Measurements from ENCODE around the gene ANO1. TPM values are rescaled to one million over a fixed set of nuclear protein-coding genes. Genes with fewer than 3 reads are reported as not detected.
A peak's percentile ranks its signal among the peaks of the same experiment; 100 is the strongest.

Gene ANO1
- polyA plus RNA-seq, 6 donors from 2014 or later: not detected

- H3K36me3 Mint-ChIP-seq: no peaks in the 10 kb centered on the region
- peaks cover 58 to 86% (median 71%) of the 10 kb centered on the region in 3 donors for H3K27me3 Mint-ChIP-seq
- H3K4me3 Mint-ChIP-seq: no peak overlapping the region
- ATAC-seq (ENCODE audit: low read depth in 2 of 2) (no peak), DNase-seq (no peak)
- H3K9me3 Mint-ChIP-seq: peaks cover 0 to 2% (median 0%) of the 10 kb centered on the region in 7 donors
- H3K4me1 Mint-ChIP-seq: peaks cover 0 to 8% (median 6%) of the 10 kb centered on the region in 3 donors
- H3K27ac Mint-ChIP-seq: no peak overlapping the region
These were observed 9.2 kb upstream of the ANO1 start for GRCh38 chr11:70068950-70069349.

DNA sequence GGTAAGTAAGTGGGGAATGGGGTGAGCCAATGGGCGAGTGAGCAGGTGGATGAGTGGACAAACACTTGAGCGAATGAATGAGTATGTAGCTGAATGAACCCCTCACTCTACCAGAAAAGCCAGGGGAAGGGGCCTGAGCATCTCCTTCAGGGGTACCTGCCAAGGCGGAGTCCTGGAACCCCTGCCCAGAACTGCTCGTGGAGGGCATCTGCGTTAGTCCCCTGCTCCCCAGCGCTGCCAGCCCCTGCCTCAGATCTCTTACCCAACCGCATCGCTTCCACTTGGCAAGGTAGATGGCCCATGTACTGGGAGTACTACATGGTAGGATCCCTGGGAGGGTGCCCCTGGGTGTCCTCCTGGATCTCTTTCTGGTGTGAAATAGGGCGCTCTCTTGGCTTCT lies 7.4 kb upstream of the ANO1 start:
- H3K36me3 Mint-ChIP-seq: no peaks in the 10 kb centered on the region
- DNase-seq: no peak
- H3K9me3 Mint-ChIP-seq: peaks cover 0 to 2% (median 0%) of the 10 kb centered on the region in 7 donors
- H3K4me3 Mint-ChIP-seq: no peak overlapping the region
- ATAC-seq (ENCODE audit: low read depth in 2 of 2): no peak
- H3K27ac Mint-ChIP-seq: no peak overlapping the region
- peaks cover 0 to 10% (median 8%) of the 10 kb centered on the region in 3 donors for H3K4me1 Mint-ChIP-seq
- peaks cover 62 to 88% (median 72%) of the 10 kb centered on the region in 3 donors for H3K27me3 Mint-ChIP-seq

DNA sequence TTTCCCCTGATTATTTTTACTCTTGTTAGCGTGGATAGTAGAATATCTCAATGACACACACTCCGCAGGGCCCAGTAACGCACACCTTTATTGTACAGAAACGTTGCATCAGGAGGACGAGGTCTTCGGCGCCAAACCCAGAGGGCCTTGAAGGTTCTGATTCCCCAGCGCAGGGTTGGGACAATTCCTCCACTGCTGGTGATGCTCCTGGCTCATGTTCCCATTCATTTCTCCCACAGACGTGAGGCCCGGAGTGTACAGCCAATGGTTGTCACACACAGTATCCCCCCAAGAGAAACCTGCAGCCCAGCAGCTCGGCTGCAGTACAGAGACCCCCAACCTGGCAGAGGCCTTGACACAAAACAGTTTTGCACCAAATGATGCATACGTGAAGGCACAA lies 6.1 kb upstream of the ANO1 start:
- no peaks in the 10 kb centered on the region for H3K9me3 Mint-ChIP-seq
- H3K4me1 Mint-ChIP-seq: peaks cover 0 to 10% (median 10%) of the 10 kb centered on the region in 3 donors
- H3K4me3 Mint-ChIP-seq: no peak overlapping the region
- ATAC-seq (ENCODE audit: low read depth in 2 of 2) (no peak), DNase-seq (no peak)
- H3K27ac Mint-ChIP-seq: no peak overlapping the region
- H3K36me3 Mint-ChIP-seq: no peaks in the 10 kb centered on the region
- H3K27me3 Mint-ChIP-seq: peaks cover 64 to 94% (median 80%) of the 10 kb centered on the region in 3 donors

- ATAC-seq (ENCODE audit: low read depth in 2 of 2) (no peak), DNase-seq (no peak)
- H3K4me3 Mint-ChIP-seq: no peak overlapping the region
- no peaks in the 10 kb centered on the region for H3K9me3 Mint-ChIP-seq
- no peaks in the 10 kb centered on the region for H3K36me3 Mint-ChIP-seq
- H3K27ac Mint-ChIP-seq: no peak overlapping the region
- peaks cover 67 to 94% (median 83%) of the 10 kb centered on the region in 3 donors for H3K27me3 Mint-ChIP-seq
- peaks cover 0 to 12% (median 10%) of the 10 kb centered on the region in 3 donors for H3K4me1 Mint-ChIP-seq
These were observed 5.7 kb upstream of the ANO1 start for GRCh38 chr11:70072461-70072860.

GRCh38 chr11:70072861-70073755 lies 5.0 kb upstream of the ANO1 start:
- H3K9me3 Mint-ChIP-seq: no peaks in the 10 kb centered on the region
- H3K4me3 Mint-ChIP-seq: no peak overlapping the region
- no peak for ATAC-seq (ENCODE audit: low read depth in 2 of 2)
- no peak for DNase-seq
- H3K27me3 Mint-ChIP-seq: peaks cover 66 to 93% (median 79%) of the 10 kb centered on the region in 3 donors
- peaks cover 0 to 12% (median 10%) of the 10 kb centered on the region in 3 donors for H3K4me1 Mint-ChIP-seq
- H3K36me3 Mint-ChIP-seq: no peaks in the 10 kb centered on the region
- peak overlapping the region in 2 of 6 donors; percentile 5 to 53 for H3K27ac Mint-ChIP-seq

GRCh38 chr11:70073871-70074371 lies 4.2 kb upstream of the ANO1 start:
- H3K27ac Mint-ChIP-seq: no peak overlapping the region
- no peak overlapping the region for H3K4me3 Mint-ChIP-seq
- peaks cover 59 to 86% (median 76%) of the 10 kb centered on the region in 3 donors for H3K27me3 Mint-ChIP-seq
- H3K36me3 Mint-ChIP-seq: no peaks in the 10 kb centered on the region
- H3K9me3 Mint-ChIP-seq: no peaks in the 10 kb centered on the region
- peaks cover 0 to 12% (median 10%) of the 10 kb centered on the region in 3 donors for H3K4me1 Mint-ChIP-seq
- no peak for DNase-seq
- ATAC-seq (ENCODE audit: low read depth in 2 of 2): no peak

- H3K9me3 Mint-ChIP-seq: no peaks in the 10 kb centered on the region
- DNase-seq (no peak), ATAC-seq (ENCODE audit: low read depth in 2 of 2) (no peak)
- peaks cover 52 to 86% (median 83%) of the 10 kb centered on the region in 3 donors for H3K27me3 Mint-ChIP-seq
- no peak overlapping the region for H3K4me3 Mint-ChIP-seq
- no peaks in the 10 kb centered on the region for H3K36me3 Mint-ChIP-seq
- no peak overlapping the region for H3K27ac Mint-ChIP-seq
- H3K4me1 Mint-ChIP-seq: peaks cover 0 to 12% (median 10%) of the 10 kb centered on the region in 3 donors
These were observed 3.4 kb upstream of the ANO1 start for GRCh38 chr11:70074746-70075145.

DNA sequence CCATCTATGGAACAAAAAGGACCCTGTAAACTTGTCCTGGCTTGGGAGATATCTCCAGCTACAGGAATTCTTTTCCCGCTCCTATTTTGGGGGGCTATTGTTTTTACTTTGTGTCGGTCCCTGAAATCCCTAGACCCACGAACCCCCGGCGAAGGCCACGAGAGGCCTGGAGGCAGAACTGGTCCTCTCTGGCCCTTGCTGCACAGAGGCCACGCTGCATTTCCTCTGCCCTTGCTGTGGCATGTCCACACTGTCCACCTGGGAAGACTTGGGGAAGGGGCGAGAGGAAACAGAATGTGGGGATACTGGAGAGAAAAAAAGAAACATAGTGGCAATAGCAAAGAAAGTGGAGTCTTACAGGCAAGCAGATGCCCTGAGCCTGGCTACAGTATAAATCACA lies 2.3 kb upstream of the ANO1 start:
- Mint-ChIP-seq H3K36me3 (no peaks in the 10 kb centered on the region), H3K9me3 (no peaks in the 10 kb centered on the region), H3K4me1 (peaks cover 0 to 12% (median 10%) of the 10 kb centered on the region in 3 donors), H3K27ac (no peak overlapping the region), H3K4me3 (peak overlapping the region in 1 of 8 donors; percentile 22), H3K27me3 (peaks cover 42 to 84% (median 78%) of the 10 kb centered on the region in 3 donors)
- ATAC-seq (ENCODE audit: low read depth in 2 of 2) (no peak), DNase-seq (no peak)

- Mint-ChIP-seq H3K27me3 (peaks cover 42 to 80% (median 74%) of the 10 kb centered on the region in 3 donors), H3K9me3 (no peaks in the 10 kb centered on the region), H3K4me1 (peaks cover 0 to 12% (median 10%) of the 10 kb centered on the region in 3 donors), H3K36me3 (no peaks in the 10 kb centered on the region), H3K27ac (no peak overlapping the region), H3K4me3 (no peak overlapping the region)
- DNase-seq (no peak), ATAC-seq (ENCODE audit: low read depth in 2 of 2) (no peak)
These were observed 1.6 kb upstream of the ANO1 start for GRCh38 chr11:70076461-70076931.

- Mint-ChIP-seq H3K4me3 (no peak overlapping the region), H3K27me3 (peaks cover 38 to 73% (median 66%) of the 10 kb centered on the region in 3 donors), H3K9me3 (no peaks in the 10 kb centered on the region), H3K27ac (no peak overlapping the region), H3K4me1 (peaks cover 0 to 12% (median 10%) of the 10 kb centered on the region in 3 donors), H3K36me3 (no peaks in the 10 kb centered on the region)
- DNase-seq (no peak), ATAC-seq (ENCODE audit: low read depth in 2 of 2) (no peak)
These were observed 564 bp upstream of the ANO1 start for GRCh38 chr11:70077411-70078094.

GRCh38 chr11:70078781-70079616 lies 882 bp downstream of the ANO1 start:
- ATAC-seq (ENCODE audit: low read depth in 2 of 2) (no peak), DNase-seq (no peak)
- no peak overlapping the region for H3K27ac Mint-ChIP-seq
- peaks cover 40 to 65% (median 62%) of the 10 kb centered on the region in 3 donors for H3K27me3 Mint-ChIP-seq
- H3K4me3 Mint-ChIP-seq: no peak overlapping the region
- H3K36me3 Mint-ChIP-seq: no peaks in the 10 kb centered on the region
- H3K9me3 Mint-ChIP-seq: no peaks in the 10 kb centered on the region
- H3K4me1 Mint-ChIP-seq: peaks cover 0 to 6% (median under 1%) of the 10 kb centered on the region in 3 donors

DNA sequence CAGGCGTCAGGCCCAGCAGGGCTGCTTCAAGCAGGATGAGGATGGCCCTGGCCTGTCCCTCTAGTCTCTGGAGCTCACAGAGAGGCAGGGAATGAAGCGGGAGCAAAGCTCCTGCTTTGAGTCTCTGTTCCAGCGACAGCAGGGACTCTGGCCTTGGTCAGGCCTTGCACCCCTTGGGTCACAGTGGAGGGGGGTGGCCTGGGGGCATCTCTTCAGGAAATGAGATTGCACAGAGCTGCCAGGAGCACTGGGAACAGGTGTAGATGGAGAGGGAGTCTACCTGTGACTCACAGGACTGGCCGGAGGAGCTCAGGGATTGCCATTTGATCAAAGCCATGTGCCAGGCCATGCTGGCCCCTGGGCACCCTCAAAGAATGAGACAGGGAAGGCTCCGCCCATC lies 1.6 kb downstream of the ANO1 start:
- H3K27ac Mint-ChIP-seq: no peak overlapping the region
- peak overlapping the region in 2 of 8 donors; percentile 54 to 76 for H3K4me3 Mint-ChIP-seq
- H3K9me3 Mint-ChIP-seq: no peaks in the 10 kb centered on the region
- peaks cover 39 to 58% (median 55%) of the 10 kb centered on the region in 3 donors for H3K27me3 Mint-ChIP-seq
- H3K36me3 Mint-ChIP-seq: no peaks in the 10 kb centered on the region
- DNase-seq (no peak), ATAC-seq (ENCODE audit: low read depth in 2 of 2) (no peak)
- H3K4me1 Mint-ChIP-seq: peaks cover 0 to 4% (median 0%) of the 10 kb centered on the region in 3 donors

DNA sequence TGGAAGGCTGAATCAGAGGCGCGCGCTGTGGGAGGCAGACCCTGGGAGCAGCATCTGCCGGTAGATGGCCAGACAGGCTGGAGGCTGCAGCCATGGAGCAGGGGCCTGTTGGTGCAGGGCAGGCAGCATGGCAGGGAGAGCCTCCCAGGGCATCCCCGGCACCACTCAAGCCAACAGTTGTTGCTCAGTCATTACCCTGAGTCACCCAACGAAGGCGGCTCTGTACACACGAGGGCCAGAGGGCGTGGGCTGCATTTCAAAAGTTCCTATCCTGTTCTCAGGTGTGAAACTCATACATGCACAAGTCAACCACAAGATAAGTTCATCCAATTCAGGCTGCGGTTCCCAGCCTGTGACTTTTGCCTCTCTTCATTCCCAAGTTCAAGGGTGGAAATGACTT lies 2.6 kb downstream of the ANO1 start:
- ATAC-seq (ENCODE audit: low read depth in 2 of 2) (no peak), DNase-seq (no peak)
- H3K4me1 Mint-ChIP-seq: peaks cover 0 to 4% (median 0%) of the 10 kb centered on the region in 3 donors
- H3K4me3 Mint-ChIP-seq: no peak overlapping the region
- no peaks in the 10 kb centered on the region for H3K9me3 Mint-ChIP-seq
- H3K27ac Mint-ChIP-seq: no peak overlapping the region
- no peaks in the 10 kb centered on the region for H3K36me3 Mint-ChIP-seq
- H3K27me3 Mint-ChIP-seq: peaks cover 31 to 47% (median 44%) of the 10 kb centered on the region in 3 donors
